GM19240 (cell line): ENCODE results near the gene ADAMTS8.
"Not testable (repeated sequence)": the region's sequence is repeated elsewhere in the genome, so short reads cannot be mapped to it uniquely, and the experiment has no call there.

Source experiments
- DNase-seq: peaks from one replicate; pipeline ENCODE4 v3.0.0; 2011; ENCODE audit warnings: low spot score; ENCODE audit not compliant: insufficient read length

The ADAMTS8 gene

DNA sequence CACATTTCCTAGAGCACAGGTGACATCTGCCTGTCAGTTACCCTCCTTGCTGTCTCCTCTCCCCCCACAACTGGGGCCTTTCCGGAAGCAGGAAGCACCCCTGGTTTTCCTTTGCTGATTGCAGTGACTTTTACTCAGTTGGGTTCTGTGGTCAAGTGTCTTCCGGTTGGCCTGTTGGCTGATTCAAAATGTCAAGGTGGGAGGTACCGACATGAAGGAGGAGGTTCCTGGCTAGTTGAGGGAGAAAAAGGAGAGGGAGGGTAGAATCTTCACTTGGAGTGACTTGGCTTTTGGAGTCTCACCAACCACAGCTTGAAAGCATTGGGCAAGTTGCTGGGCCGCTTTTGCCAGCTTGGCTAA, 10.7 kb upstream of the ADAMTS8 start:
- no peak for DNase-seq

DNA sequence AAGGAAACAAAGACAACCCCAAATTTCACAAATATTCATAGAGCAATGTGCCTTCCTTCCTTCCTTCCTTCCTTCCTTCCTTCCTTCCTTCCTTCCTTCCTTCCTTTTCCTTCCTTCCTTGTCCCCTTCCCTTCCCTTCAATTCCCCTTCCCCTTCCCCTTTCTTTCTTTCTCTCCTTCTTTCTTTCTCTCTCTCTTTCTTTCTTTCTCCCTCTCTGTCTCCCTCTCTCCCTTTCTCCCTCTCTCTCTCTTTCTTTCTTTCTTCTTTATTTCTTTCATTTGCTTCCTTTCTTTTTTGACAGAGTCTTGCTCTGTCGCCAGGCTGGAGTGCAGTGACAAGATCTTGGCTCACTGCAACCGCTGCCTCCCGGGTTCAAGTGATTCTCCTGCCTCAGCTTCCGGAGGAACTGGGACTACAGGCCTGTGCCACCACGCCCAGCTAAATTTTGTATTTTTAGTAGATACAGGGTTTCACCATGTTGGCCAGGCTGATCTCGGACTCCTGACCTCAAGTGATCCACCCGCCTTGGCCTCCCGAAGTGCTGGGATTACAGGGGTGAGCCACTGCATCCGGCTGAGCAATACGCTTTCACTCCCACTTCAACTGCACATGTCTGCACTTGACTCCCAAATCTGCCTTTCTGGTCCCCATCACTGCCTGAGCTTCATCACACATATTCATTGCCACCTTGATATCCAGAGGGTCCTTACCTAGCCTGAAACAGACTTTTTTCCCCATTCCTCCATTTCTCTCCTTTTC, 10.2 kb upstream of the ADAMTS8 start:
- DNase-seq = not testable (repeated sequence)

DNA sequence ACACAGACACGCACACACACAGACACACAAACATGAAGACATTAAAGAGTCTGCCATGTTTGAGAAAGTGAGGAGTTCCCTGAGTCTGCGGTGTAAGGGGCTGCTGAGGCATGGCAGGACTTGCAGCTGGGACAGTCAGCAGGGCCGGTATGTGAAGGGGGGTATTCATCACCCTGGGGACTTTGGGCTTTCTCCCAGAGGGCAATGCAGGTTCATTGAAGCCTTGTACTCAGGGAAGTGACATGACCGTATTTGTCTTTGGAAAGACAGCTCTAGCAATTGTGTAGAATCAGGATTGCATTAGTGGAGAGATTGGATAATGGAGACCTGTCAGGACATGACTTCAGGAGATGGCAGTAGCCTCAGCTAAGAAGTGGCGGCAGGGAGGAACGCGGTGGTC, 9.4 kb upstream of the ADAMTS8 start:
- no peak for DNase-seq

DNA sequence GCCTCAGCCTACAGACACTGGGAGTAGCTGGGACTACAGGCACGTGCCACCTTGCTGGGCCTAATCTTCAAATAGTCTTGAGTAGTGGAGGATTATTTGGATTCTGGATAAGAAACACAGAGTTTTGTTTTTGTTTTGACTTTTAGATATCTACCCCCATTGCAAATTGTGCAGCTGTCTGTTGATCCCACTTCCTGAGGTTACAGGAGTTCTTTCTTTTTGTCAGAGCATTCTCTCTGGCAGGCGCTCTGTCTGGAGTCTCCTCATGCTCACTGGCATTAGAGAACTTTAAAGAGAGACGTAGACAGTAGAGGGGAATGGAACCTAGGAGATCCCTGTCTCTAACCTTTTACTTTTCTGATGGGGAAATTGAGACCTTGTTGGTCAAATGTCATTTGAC, 7.8 kb upstream of the ADAMTS8 start:
- DNase-seq = no peak

DNA sequence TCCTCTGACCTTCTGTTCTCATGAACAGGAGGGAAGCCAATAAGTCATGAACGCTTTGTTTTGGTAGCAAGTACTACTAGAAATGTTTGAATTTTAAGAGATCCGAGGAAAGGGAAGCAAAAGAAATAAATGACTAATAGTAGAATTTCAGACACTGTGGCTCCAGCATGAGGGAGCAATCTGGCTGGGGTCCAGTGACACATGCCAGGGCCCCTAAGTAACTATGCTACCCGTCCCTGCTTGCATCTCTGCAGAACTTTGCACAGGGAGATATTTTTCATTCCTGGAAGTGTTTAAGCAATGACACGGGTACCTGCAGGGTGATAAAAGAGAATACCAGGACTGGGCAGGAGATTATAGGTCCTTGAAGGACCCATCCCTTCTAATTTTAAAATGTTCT, 7.3 kb upstream of the ADAMTS8 start:
- no peak for DNase-seq

DNA sequence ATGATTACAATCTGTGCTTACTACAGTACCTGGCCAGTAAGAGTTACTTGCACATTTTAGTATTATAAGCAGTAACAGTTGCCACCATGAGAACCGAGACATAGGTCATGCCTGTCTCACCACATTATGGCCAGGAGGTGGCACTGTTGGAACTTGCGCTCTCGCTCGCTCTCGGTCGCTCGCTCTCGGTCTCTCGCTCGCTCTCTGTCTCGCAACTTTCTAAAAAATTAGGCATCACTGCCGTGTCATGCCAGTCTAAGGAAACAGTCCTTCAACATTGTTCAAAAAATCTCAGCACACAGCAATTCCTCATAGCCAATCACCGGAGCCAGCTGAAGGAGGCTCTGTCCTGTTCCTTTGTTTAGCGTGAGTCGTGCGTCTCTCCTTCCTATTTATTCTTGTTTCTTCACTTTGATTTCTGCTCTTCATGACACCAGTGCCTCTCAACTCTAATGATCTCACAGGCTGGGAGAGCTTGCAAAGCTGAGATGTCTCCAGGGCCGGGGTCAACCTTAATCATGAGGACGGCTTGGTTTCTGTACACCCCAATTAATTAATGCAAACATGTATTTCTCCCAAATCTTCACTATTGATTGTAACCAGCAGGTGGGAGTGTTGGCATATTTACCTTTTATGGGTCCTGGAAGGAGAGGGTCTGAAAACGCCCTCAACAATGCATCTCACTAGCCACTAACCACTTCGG, 6.3 kb upstream of the ADAMTS8 start:
- peak; percentile 63 for DNase-seq

DNA sequence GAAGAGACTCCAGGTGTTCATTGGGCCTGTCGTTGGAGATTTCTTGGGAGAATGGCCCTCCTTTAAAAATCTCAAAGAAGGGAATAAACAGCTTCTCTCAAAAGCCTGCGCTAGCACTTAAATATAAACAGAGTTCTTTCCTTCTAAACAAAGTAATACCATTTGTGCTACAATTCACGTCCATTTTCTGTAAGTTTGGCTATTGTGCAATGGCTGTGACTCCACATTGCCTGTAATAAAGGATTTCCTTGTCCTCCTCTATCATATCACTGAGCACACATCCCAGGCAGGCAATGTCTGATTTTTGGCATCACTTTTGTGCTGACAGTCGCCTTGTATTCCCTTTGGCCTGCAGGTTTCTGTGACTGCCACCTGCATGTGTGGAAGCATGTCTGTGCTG, 4.9 kb upstream of the ADAMTS8 start:
- no peak for DNase-seq

DNA sequence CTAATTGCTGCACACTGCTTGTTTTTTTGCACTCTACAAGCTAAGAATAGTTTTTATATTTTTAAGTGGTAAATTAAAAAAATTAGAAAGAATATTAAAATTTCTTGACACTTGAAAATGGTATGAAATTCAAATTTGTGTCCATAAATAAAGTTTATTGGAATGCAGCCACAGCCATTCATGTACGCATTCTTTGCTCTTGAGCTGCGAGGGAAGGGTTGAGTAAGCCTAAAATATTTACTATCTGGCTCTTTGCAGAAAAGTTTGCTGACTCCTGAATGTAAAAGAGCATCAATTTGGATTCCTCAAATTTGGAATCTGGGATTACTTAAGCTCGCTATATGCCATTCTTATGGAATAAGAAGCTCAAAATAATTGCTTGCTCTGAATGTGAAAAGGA, 3.4 kb upstream of the ADAMTS8 start:
- DNase-seq = no peak

DNA sequence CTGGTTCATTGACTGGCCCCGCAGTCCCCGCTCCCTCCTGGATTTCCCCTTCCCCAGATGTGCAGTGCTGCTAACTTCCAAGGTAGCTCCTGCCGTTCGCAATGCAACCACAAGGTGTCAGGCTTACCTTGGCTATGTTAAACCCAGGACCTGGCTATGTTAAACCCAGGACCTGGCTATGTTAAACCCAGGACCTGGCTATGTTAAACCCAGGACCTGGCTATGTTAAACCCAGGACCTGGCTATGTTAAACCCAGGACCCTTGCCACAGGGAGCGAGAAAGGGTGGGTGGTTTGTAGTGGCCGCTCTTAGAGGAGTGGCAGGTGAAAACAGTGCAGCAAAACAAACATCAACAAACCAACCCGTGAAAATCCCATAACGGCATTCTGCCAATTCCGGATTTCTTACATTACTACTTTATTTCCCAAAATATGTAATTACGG, 2.9 kb upstream of the ADAMTS8 start:
- DNase-seq = peak; percentile 66

DNA sequence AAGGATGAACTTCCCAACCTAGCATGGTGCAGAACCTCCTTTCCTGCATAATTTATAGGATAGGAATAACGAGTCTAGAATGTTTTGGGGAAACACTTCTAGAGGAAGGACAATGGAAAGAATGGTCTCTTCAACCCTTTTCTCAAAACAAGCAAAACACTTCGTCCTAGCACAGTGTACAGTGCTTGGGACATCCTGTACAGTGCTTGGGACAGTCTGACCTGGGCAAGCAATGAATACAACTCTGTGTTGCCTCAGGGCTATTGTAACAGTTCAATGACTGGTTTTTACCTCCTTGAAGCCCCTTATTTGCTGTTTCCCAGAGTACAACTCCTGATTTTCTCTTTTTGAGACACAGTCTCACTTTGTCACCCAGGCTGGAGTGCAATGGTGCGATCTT, 1.6 kb upstream of the ADAMTS8 start:
- DNase-seq = no peak

DNA sequence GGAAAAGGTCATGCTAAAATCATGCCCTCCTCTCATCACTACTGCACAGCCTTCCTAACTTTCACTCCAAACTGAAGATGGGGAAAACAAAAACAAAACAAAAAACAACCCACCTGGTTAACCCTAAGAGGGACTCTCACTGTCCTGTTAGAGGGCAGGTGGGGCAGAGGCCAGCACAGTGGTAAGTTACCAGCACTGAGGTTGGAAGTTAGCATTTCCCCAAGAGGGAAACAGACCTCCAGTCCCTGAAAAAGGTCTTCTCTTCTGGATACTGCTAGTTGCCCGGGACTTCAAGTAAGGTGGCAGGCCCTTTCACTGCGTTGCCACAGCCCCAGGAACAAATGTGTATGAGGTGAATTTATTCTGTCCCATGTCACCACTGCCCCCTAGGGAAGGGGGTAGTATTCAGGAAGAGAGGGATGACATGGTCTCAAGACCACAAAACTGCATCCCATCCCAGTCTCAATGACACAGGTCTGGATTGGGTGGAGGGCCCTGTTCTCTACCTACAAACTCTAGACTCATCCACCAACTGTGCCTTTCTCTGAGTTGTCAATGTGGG, 792 bp upstream of the ADAMTS8 start:
- no peak for DNase-seq

DNA sequence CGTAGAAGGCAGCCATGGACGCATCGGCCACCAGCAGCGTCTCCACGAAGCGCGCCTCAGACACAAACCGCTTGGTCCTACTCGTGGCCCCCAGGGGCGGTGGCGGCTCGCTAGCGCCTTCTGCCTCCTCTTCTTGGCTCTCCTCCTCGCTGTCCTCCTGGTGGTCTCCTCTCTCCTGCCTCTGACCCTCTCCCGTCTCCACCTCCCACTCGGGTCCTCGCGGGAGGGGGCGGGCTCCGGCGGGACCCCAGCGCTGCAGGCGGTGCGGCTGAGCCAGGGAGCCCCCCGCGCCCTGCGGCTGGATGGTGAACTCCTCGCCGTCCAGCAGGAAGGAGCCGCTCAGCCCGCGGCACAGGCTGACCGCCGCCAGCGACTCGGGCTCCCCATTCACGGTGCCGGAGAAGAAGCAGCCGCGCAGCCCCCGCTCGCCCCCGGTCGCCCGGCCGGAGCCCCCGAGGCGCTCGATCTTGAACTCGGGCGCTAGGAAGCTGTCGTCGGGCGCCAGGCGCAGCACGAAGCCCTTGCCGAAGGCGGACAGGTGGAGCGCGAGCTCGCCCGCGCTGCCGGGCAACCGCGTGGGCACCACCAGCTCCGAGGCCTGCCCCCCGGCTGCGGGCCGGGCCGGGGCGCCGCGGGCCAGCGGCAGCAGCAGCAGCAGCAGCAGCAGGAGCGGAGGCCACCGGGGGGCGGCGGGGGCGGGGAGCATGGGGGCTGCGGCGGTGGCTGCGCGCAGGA, 661 bp downstream of the ADAMTS8 start:
- no peak for DNase-seq

DNA sequence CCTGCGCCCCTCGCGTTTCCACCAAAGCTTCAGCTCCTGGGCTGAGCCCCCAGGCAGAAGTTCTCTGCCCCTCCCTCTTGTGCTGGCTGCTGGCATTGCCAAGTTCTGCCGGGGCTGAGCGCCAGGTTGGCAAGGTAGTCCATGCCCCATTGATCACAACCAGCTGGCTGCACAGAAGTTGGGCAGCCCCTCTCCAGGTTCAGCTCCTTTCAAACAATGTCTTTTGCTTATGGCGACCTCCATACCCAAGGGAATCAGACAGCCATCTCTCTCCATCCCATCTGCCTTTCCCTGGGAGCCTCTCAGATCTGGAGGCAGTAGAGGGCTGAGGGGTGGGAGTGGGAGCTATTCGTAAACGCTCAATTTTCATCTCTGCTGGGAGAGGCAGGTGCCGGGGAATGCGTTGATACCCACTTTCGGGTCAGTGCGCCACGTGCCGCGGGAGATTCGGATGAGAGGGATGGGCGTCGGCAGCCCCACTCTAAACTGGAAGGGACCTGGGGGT, 1.5 kb downstream of the ADAMTS8 start:
- no peak for DNase-seq

DNA sequence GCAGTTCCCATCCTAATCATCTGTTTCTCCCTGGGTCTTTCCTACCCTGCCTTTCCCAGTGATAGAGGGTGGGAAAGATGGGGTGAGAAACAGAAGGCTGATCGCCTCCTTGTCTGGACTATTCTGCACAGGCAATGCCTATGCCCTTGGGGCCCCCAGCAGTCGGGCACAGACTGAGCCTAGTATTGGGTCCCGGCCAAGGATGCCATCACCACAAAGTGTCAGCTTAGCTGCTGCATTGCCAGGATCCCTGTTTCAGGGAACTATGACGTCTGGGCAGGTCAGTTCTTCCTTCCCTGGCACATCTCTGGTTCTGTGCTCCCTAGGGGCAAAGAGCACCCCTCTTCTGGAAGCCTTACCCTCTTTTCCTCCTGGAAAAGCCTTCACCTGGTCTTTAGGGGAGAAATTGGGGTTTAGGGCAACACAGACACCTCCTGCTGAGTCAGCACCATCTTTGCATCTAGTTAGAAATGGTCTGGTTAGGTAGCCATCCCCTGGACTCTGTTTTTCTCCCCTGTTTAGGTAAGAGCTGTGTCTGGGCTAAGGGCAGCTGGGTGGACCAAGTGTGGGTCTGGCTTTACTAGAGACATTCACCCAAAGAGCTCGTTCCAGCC, 2.1 kb downstream of the ADAMTS8 start:
- DNase-seq = no peak

DNA sequence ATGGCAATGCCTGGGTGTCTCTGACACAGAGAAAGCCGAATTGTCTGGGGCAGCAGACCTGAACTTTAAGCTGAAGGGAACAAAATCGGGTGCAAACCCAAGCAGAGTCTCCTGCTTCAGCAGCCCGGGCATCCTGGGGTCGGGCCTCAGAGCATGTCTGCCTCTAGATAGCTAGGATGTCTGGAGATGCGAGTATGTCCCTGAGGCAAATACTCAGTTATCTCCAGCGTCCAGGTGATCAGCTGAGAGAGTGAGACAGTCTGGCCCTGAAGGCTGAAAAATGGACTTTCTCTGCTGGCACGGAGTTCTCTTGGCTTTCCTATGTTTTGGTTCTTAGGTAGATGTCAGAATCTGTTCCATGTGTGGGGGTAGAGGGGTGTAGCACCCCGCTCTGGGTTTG, 3.3 kb downstream of the ADAMTS8 start:
- no peak for DNase-seq

DNA sequence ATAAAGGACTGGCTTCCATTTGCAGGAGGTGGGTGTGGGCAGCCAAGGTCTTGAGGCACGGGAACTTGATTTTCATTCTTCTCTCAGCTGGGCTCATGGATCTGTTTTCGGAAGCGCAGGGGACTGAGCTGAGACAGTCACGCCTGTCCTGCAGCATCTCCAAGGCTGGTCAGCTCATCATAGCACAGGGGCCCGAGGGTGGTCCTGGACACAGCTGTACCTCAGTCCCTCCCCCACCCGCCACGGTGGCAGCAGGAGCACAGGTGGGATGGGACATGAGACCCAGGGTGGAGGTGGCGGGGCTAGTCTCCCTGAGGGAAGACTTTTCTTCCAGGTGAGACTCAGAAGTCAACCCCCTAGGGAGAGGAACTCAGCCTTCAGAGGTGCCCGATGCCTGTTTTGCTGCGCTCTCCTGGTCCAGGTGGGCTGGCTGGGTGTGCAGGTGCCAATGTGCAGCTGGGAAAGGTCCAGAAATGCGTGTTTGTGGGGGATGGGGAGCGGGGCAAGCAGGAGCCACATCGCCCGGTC, 3.7 kb downstream of the ADAMTS8 start:
- DNase-seq = no peak

DNA sequence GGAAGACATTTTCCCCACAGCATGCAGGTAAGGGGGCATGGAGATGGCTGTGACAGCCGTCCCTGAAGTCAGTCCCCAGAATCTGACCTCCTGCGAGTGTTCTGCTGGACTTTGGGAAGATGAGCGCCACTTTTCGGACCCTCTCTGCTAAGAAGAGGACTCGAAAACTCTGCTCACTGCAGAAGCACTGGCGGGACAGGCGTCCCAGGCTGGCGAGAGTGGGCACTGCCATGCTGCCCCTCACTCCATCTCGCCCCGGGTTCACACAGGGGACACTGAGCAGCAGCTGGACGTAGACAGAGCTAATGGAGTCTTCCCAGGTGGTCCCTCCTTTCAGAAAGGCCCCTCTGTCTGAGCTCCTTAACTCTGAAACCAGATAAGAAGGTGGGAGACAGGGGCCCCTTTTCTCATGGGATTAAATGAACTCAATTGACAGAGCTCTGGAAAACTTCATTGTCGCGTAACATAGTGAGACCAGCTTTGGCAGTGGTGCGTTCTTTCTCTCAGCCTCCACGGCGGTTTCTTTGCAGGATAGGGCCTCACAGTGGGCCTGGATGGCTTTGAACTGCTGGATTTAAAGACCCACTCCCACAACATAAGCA, 4.8 kb downstream of the ADAMTS8 start:
- no peak for DNase-seq

DNA sequence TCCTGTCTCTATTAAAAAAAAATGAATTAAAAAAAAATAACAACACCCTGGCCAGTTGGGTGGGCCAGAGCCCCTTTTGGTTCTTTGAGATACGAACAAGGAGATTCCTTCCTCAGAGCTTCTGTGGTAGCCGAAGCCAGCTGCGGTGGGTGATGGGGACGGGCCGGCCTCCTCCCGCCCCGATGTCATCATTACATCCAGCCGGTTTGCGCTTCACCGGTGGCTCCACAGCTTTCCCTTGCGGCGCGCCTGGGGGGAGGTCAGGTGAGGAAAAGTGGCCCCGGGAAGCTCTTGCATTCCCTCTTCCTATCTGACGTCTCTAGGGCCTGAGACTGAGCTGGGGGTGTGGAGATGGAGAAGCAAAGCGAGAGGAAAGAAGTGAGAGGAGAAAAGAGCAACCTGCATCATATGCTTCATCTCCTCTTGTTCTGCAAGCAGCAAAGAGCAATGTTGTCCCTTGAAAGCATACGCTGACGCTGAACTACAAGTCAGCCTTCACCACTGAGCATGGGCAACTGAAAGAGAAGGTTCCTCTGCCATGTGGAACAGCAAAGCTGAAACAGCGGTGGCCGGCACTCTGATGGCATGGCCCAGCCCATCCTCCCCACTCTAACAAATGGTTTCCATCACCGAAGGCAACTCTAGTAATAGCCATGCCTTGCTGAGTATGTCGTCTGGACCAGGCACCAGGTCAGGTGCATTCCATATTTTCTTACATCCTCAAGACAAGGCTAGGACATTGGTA, 6.0 kb downstream of the ADAMTS8 start:
- no peak for DNase-seq

DNA sequence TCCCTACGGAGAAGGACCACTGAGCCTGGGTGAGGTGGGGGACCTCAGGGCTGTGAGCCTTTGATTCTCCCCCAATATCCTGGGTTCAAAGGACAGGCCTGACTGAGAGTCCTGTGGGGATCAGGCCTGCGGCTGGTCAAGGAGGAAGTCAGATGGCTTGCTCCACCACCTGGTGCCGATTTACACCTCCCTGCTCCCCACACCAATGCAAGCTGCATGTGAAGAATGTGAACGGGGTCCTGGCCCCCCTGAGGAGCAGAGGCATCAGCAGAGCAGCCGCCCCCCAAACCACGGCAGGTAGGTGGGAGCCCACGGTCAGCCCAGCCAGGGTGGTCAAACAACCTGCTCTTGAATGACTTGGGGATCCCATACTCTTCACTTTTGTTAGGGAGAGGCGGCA, 6.7 kb downstream of the ADAMTS8 start:
- DNase-seq = no peak

DNA sequence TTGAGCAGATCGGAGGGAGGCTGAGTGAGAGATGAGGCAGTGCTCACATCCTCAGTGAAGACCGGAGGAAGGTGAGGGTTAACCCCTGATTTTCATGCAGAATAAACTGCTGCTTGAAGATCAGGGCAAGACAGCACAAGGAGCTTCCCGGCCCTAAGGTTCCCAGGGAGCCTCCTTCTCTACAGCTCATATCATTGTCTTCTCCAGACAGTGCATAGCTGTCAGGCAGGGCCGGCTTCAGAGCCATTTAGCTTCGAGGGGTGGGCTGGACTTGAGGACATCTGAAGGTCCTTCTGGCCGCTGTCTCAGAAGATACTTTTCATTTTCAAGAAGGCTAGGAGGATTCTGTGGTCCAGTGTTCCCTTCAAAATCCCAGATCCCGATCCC, 7.2 kb downstream of the ADAMTS8 start:
- DNase-seq = no peak
